ENCODE data around the gene ZNF304.
"Not testable (repeated sequence)": the region's sequence is repeated elsewhere in the genome, so short reads cannot be mapped to it uniquely, and the experiment has no call there.

The ZNF304 gene

GRCh38 chr19:57362997-57363687 is 12.1 kb downstream of the ZNF304 start, which contains the start of the genes TRAPPC2B and ZNF547:
Gene TRAPPC2B, plus strand, starts transcription at chr19:57363551. Its CDS starts 1,283 bp downstream, at chr19:57364834.
Gene ZNF547, plus strand, starts transcription at chr19:57363551. Its CDS starts 5,005 bp downstream, at chr19:57368556.
- peak; percentile 97 to 98 for DNase-seq

GRCh38 chr19:57363688-57364181 is 12.7 kb downstream of the ZNF304 start:
- DNase-seq = no peak

GRCh38 chr19:57366776-57367175 is 15.7 kb downstream of the ZNF304 start:
- no peak for DNase-seq

GRCh38 chr19:57374179-57374578 is 23.1 kb downstream of the ZNF304 start:
- no peak for DNase-seq

GRCh38 chr19:57374647-57375046 is 23.6 kb downstream of the ZNF304 start:
- DNase-seq = not testable (repeated sequence)

- no peak for DNase-seq
Observed at GRCh38 chr19:57376151-57376550, 25.1 kb downstream of the ZNF304 start.

- DNase-seq = no peak
Observed at GRCh38 chr19:57377498-57378146, 26.6 kb downstream of the ZNF304 start.

GRCh38 chr19:57380923-57381322 is 29.9 kb downstream of the ZNF304 start:
- DNase-seq = no peak

GRCh38 chr19:57382806-57383488 is 31.9 kb downstream of the ZNF304 start:
- no peak for DNase-seq

- no peak for DNase-seq
Observed at GRCh38 chr19:57389194-57389729, 38.2 kb downstream of the ZNF304 start.

- peak; percentile 97 for DNase-seq
Observed at GRCh38 chr19:57389730-57390598, 38.9 kb downstream of the ZNF304 start, which contains the start of gene ZNF548. Gene ZNF548, plus strand, starts transcription at chr19:57389854. Its CDS starts 246 bp downstream, at chr19:57390100.

GRCh38 chr19:57395710-57396109 is 44.6 kb downstream of the ZNF304 start:
- DNase-seq = no peak

GRCh38 chr19:57398868-57399267 is 47.8 kb downstream of the ZNF304 start:
- no peak for DNase-seq

GRCh38 chr19:57403737-57404563 is 52.9 kb downstream of the ZNF304 start:
- no peak for DNase-seq

- peak; percentile 67 to 70 for DNase-seq
Observed at GRCh38 chr19:57406516-57407123, 55.5 kb downstream of the ZNF304 start.

Data from activated CD4-positive, alpha-beta T cell treated with anti-CD3 and anti-CD28 coated beads, Interleukin-2, amount 50 U/mL, for 4 hours (primary cell).